GM12865 (cell line): ENCODE measurements around the gene VRK1.

Experiments used
- DNase-seq: peaks from one replicate; pipeline ENCODE4 v3.0.0; 2010; ENCODE audit warnings: low read depth
- H3K4me3 ChIP-seq: 2 replicates; pipeline ENCODE4 v1.5.1; 2011; ENCODE audit warnings: mild to moderate bottlenecking, low read depth, low read length, control low read depth
- TF ChIP-seq, protein P1 (sequence below): IDR thresholded peaks from 2 replicates; pipeline ENCODE4 v1.5.1; 2011; ENCODE audit warnings: low read length, control low read depth, low read depth, inconsistent platforms; ENCODE audit not compliant: insufficient read depth; ENCODE audit errors: missing control alignments

Gene VRK1

DNA sequence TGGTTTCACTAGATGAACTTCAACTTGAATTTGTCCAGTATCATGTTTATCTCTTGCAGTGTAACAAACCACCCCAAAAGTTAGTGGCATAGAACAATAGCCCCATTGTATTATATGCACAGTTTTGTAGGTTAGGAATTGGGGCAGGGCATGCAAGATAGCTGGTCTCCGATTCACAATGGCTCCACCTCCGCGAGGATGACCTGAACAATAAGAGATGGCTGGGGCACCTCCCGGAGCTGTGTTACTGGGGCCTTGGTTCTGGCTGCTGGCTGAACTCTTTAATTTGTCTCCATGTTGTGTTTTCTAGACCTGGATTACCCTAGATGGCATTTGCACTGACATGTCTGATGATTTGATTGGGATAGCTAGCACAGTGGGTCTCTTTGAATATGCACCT, 20.4 kb upstream of the VRK1 start:
- DNase-seq = no peak
- TF ChIP-seq, protein P1, sequence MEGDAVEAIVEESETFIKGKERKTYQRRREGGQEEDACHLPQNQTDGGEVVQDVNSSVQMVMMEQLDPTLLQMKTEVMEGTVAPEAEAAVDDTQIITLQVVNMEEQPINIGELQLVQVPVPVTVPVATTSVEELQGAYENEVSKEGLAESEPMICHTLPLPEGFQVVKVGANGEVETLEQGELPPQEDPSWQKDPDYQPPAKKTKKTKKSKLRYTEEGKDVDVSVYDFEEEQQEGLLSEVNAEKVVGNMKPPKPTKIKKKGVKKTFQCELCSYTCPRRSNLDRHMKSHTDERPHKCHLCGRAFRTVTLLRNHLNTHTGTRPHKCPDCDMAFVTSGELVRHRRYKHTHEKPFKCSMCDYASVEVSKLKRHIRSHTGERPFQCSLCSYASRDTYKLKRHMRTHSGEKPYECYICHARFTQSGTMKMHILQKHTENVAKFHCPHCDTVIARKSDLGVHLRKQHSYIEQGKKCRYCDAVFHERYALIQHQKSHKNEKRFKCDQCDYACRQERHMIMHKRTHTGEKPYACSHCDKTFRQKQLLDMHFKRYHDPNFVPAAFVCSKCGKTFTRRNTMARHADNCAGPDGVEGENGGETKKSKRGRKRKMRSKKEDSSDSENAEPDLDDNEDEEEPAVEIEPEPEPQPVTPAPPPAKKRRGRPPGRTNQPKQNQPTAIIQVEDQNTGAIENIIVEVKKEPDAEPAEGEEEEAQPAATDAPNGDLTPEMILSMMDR = no peak
- H3K4me3 ChIP-seq = no peak overlapping the region

DNA sequence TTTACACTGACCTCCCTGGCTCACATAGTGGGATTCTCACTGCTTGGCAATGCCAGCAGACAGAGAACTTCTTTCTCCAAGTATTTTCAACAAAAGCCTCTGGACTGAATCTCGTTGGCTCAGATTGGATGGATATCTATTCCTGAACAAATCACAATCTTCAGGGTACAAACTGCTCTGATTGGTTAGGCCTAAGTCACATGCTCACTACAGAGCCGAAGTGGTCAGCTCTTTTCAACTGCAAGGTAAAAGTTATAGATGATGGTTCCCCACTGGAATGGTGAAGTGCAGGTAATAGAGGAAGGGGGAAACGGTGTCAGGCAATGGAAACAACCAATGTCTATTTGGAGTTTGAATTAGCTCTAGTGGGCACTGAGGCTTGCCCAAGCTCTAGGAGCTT, 16.7 kb upstream of the VRK1 start:
- no peak for DNase-seq
- no peak overlapping the region for H3K4me3 ChIP-seq
- TF ChIP-seq, protein P1 = no peak

DNA sequence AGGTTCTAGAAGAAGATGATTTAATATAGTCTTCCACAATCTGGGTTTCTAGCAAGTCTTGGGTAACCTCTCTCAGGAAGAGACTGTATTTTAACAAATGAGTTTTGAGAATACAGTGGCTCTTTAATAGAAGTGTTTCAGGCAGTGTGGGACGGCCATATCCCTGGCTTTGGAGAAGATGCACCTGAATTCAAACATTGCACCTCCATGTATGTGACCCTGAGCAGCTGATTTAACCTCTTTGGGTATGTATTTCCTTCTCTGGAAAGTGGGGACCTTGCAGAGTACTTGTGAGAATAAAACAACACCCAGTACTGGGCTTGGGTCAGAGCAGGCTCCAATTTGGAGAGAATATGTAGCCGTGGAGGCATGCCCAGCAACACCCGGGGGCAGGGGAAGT, 15.8 kb upstream of the VRK1 start:
- no peak for DNase-seq
- TF ChIP-seq, protein P1 = no peak
- no peak overlapping the region for H3K4me3 ChIP-seq

DNA sequence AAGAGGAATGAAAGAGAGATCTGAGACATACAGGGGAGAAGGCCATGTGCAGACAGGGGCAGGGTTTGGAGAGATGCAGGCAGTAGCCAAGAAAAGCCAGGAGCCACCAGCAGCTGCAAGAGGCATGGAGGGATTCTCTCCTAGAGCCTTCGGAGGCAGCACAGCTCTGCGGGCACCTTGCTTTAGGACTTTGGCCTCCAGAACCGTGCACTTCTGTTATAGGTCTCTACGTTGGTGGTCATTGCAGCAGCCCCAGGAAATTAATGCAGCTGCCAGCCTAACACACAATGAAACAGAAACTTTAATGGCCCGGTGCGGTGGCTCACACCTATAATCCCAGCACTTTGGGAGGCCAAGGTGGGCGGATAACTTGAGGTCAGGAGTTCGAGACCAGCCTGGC, 14.7 kb upstream of the VRK1 start:
- DNase-seq = no peak
- TF ChIP-seq, protein P1 = no peak
- H3K4me3 ChIP-seq = no peak overlapping the region

DNA sequence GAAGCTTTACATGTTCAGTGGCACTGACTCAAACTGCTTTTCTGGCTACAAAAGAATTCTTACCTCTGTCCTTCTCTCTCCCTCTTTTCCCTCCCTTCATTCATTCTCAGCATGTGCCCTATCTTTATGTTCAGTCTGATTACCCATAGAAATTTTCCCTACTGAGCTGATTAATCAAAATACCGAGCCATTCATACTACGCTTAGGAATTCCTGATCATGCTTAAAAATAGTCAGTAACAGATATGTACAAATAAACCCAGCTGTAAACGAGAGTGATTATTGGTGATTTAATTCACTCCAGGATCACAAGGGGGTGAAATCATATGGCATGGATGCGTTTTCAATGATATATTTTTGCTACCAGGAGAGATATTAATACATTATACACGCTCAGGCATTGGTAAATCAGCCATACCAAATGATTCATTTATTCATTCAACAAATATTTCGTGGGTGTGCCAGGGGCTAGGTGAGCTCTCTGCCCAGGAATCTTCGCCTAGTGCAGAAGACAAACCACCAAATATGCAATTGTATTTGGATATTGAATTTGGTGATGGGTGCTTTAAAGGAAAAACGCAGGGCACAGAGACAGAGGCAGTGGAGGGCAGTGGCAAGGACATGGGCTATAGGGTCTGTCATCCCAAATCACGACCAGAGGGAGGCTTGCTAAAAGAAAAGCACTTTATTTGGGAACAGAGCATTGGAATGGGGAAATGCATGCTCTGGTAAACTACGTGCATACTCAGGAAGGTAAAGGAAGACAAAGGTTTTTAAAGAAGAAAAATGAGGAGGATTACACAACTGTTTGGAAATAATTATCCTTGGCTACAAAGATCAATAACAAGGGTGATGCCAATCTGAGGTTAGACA, 13.9 kb upstream of the VRK1 start:
- no peak for DNase-seq
- TF ChIP-seq, protein P1 = no peak
- H3K4me3 ChIP-seq = no peak overlapping the region

DNA sequence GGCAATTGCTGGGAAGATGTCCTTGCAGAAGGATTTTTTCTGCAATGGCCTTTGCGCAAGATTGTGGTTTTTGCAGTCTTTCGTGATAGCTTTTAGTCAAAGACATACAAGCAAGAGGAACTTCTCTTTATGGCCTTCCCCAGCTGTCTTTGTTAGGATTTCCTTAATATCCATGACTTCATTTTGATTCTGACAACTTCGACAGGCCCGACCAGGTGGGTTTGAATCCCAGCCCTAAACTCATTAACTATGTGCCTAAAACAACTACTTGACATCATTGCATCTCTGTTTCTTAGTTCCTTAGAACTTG, 13.3 kb upstream of the VRK1 start:
- H3K4me3 ChIP-seq = no peak overlapping the region
- TF ChIP-seq, protein P1 = no peak
- no peak for DNase-seq

DNA sequence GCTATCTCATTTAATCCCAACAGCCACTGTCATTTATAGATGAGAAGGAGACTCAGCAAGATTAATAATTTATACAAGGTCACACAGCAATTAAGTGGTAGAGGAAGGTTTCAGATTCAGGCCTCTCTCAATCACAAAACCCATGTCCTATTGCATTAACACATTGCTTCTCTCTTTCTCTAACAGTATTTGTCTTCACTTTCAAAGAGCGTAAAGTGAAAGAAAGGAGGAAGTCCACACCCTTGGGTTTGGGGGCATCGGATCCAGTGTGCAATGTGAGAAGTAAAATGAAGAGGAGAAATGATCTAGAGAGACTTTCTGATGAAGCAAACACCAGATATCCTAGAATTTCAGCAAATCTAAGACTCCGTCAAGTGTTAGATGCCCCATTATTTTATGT, 7.0 kb upstream of the VRK1 start:
- no peak for DNase-seq
- TF ChIP-seq, protein P1 = no peak
- no peak overlapping the region for H3K4me3 ChIP-seq
